Choroid plexus epithelial cell (primary cell): Measurements from ENCODE around the gene BTBD9.

Experiments used
- DNase-seq: peaks from one replicate; pipeline ENCODE4 v3.0.0-alpha.2; 2010; ENCODE audit warnings: low read depth
- H3K4me3 ChIP-seq: 2 replicates; pipeline ENCODE4 v1.5.1; 2011; ENCODE audit warnings: low read depth, mild to moderate bottlenecking, control low read depth, low read length, moderate library complexity
- CTCF ChIP-seq: conservative IDR thresholded peaks from 2 replicates; pipeline ENCODE4 v1.5.1; 2011; ENCODE audit warnings: low read depth, mild to moderate bottlenecking, control low read depth, inconsistent platforms, low read length, moderate library complexity

BTBD9 gene

GRCh38 chr6:38167598-38167997 is 472.1 kb downstream of the BTBD9 start:
- no peak for TF ChIP-seq CTCF
- no peak for DNase-seq
- H3K4me3 ChIP-seq: no peak overlapping the region

DNA sequence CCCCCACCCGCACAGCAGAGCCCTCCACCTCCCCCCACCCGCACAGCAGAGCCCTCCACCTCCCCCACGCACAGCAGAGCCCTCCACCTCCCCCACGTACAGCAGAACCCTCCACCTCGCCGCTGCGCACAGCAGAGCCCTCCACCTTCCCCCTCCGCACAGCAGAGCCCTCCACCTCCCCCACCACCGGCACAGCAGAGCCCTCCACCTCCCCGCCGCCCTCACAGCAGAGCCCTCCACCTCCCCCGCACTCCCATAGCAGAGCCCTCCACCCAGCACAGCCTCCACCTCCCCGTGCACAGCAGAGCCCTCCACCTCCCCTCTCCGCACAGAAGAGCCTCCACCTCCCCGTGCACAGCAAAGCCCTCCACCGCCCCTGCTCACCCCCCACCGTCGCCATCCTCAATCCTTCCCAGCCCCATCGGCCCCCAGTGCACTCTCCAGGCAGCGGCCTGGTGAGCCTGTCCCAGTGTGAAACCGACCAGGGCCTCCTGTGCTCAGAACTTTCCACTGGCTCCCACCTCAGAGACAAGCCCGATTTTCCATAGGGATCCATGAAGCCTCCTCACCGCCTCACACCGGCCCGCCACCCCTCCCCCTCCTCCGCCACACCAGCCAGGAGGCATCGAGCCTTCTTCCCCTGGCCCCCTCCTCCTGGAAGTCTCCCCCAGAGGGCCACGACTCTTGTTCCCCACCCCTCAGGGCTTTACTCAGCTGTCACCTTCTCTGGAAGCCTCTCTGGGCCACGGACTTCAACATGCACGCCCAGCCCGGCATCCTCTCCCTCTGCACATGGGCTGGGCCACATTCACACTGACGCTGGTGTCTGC is 473.1 kb downstream of the BTBD9 start:
- DNase-seq: no peak
- no peak for TF ChIP-seq CTCF
- H3K4me3 ChIP-seq: no peak overlapping the region

- DNase-seq: no peak
- H3K4me3 ChIP-seq: no peak overlapping the region
- TF ChIP-seq CTCF: no peak
These were observed 475.0 kb downstream of the BTBD9 start for GRCh38 chr6:38164671-38165108.

GRCh38 chr6:38164131-38164481 is 475.6 kb downstream of the BTBD9 start:
- DNase-seq: no peak
- TF ChIP-seq CTCF: no peak
- no peak overlapping the region for H3K4me3 ChIP-seq

GRCh38 chr6:38163186-38164130 is 476.3 kb downstream of the BTBD9 start:
- no peak for DNase-seq
- no peak for TF ChIP-seq CTCF
- H3K4me3 ChIP-seq: no peak overlapping the region

GRCh38 chr6:38162493-38163185 is 477.1 kb downstream of the BTBD9 start:
- TF ChIP-seq CTCF: no peak
- H3K4me3 ChIP-seq: no peak overlapping the region
- DNase-seq: no peak
